IMR-90 (cell line): ENCODE measurements around the gene ARHGAP8.

ENCODE experiments used
- BHLHE40 ChIP-seq: fragments of 150-350 bp; IDR thresholded peaks from 2 replicates; pipeline ENCODE4 v1.6.1; 2016; ENCODE audit warnings: mild to moderate bottlenecking, low read depth, low read length
- CEBPB ChIP-seq: IDR thresholded peaks from 2 replicates; pipeline ENCODE4 v1.6.1; 2012; ENCODE audit warnings: low read depth, low read length, improper control_type of control experiment
- CHD1 ChIP-seq: IDR thresholded peaks from 2 replicates; pipeline ENCODE4 v1.6.1; 2012; ENCODE audit warnings: low read depth, low read length, improper control_type of control experiment
- MAFK ChIP-seq: IDR thresholded peaks from 2 replicates; pipeline ENCODE4 v1.6.1; 2012; ENCODE audit warnings: low read depth, low read length, improper control_type of control experiment
- MAZ ChIP-seq: IDR thresholded peaks from 2 replicates; pipeline ENCODE4 v1.6.1; 2012; ENCODE audit warnings: low read depth, mild to moderate bottlenecking, low read length, improper control_type of control experiment, moderate library complexity, borderline replicate concordance
- MXI1 ChIP-seq: IDR thresholded peaks from 2 replicates; pipeline ENCODE4 v1.6.1; 2012; ENCODE audit warnings: low read depth, mild to moderate bottlenecking, low read length, moderate library complexity, borderline replicate concordance
- NFE2L2 ChIP-seq: fragments of 150-350 bp; IDR thresholded peaks from 2 replicates; pipeline ENCODE4 v1.6.1; 2016; ENCODE audit warnings: low read depth, mild to moderate bottlenecking, low read length
- POLR2A ChIP-seq: IDR thresholded peaks from 2 replicates; pipeline ENCODE4 v1.6.1; 2012; ENCODE audit warnings: mild to moderate bottlenecking, low read depth, low read length
- RAD21 ChIP-seq: IDR thresholded peaks from 2 replicates; pipeline ENCODE4 v1.6.1; 2012; ENCODE audit warnings: low read length, improper control_type of control experiment
- RFX5 ChIP-seq: IDR thresholded peaks from 2 replicates; pipeline ENCODE4 v1.8.0; 2012; ENCODE audit warnings: low read depth, mild to moderate bottlenecking, low read length, moderate library complexity
- SMC3 ChIP-seq: fragments of 150-350 bp; IDR thresholded peaks from 2 replicates; pipeline ENCODE4 v1.6.1; 2016; ENCODE audit warnings: low read depth, mild to moderate bottlenecking, antibody characterized with exemption, low read length, moderate library complexity
- TF ChIP-seq, protein P1 (sequence below): conservative IDR thresholded peaks from 2 replicates; pipeline ENCODE4 v1.5.1; 2012; ENCODE audit warnings: mild to moderate bottlenecking, low read depth, low read length, improper control_type of control experiment
- TF ChIP-seq, protein P2 (sequence below): fragments of 150-350 bp; IDR thresholded peaks from 2 replicates; pipeline ENCODE4 v1.6.1; 2017; ENCODE audit warnings: mild to moderate bottlenecking, antibody characterized with exemption, low read length, low read depth
- TF ChIP-seq, protein P3 (sequence below): fragments of 150-350 bp; IDR thresholded peaks from 2 replicates; pipeline ENCODE4 v1.6.1; 2016; ENCODE audit warnings: low read depth, mild to moderate bottlenecking, low read length, moderate library complexity, borderline replicate concordance

DNA sequence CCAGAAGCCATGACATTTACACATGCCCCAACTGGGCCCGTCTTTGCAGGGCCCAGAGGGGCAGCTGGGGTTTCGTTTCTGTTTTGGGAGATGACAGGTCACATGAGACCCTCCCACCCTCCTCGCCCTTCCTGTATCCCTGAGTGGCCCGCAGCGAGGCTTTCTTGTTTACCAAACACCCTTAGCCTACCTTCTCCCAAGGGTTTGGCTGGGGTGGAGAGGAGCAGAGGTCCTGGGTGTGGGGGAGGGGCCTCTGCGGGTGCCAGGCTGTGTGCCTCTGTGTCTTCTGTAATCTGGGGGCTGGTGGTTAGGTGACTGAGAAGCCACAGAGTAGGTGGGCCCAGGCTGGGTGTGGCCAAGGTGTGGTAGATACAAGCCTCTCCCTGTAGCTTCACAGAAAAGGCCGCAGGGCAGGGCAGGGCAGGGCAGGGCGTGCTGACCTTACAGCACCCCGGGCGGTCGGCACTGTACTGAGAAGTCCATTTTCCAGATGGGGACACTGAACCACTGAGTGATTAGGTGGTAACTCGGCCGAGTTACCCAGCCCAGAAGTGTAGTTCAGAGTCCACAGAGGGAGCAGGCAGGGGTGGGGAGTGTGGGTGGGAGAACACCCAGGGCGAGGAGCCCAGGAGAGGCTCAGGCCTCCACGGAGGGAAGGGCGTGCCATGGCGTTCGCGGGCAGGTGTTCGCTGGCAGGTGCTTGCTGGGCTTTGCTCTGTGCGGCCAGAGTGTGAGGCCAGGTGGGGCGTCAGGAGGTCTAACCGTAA is 41.7 kb upstream of the ARHGAP8 start:
- TF ChIP-seq, protein P1, sequence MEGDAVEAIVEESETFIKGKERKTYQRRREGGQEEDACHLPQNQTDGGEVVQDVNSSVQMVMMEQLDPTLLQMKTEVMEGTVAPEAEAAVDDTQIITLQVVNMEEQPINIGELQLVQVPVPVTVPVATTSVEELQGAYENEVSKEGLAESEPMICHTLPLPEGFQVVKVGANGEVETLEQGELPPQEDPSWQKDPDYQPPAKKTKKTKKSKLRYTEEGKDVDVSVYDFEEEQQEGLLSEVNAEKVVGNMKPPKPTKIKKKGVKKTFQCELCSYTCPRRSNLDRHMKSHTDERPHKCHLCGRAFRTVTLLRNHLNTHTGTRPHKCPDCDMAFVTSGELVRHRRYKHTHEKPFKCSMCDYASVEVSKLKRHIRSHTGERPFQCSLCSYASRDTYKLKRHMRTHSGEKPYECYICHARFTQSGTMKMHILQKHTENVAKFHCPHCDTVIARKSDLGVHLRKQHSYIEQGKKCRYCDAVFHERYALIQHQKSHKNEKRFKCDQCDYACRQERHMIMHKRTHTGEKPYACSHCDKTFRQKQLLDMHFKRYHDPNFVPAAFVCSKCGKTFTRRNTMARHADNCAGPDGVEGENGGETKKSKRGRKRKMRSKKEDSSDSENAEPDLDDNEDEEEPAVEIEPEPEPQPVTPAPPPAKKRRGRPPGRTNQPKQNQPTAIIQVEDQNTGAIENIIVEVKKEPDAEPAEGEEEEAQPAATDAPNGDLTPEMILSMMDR: no peak
- TF ChIP-seq, protein P2, sequence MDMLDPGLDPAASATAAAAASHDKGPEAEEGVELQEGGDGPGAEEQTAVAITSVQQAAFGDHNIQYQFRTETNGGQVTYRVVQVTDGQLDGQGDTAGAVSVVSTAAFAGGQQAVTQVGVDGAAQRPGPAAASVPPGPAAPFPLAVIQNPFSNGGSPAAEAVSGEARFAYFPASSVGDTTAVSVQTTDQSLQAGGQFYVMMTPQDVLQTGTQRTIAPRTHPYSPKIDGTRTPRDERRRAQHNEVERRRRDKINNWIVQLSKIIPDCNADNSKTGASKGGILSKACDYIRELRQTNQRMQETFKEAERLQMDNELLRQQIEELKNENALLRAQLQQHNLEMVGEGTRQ: no peak
- TF ChIP-seq POLR2A (no peak), CHD1 (no peak), CEBPB (no peak), MAFK (no peak), BHLHE40 (no peak), SMC3 (no peak), RFX5 (no peak), NFE2L2 (no peak), MAZ (no peak), MXI1 (no peak), RAD21 (no peak)
- TF ChIP-seq, protein P3, sequence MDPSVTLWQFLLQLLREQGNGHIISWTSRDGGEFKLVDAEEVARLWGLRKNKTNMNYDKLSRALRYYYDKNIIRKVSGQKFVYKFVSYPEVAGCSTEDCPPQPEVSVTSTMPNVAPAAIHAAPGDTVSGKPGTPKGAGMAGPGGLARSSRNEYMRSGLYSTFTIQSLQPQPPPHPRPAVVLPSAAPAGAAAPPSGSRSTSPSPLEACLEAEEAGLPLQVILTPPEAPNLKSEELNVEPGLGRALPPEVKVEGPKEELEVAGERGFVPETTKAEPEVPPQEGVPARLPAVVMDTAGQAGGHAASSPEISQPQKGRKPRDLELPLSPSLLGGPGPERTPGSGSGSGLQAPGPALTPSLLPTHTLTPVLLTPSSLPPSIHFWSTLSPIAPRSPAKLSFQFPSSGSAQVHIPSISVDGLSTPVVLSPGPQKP: no peak
